ENCODE data around the gene MPC1.
"Not testable (repeated sequence)": the region's sequence is repeated elsewhere in the genome, so short reads cannot be mapped to it uniquely, and the experiment has no call there.

The MPC1 gene

DNA sequence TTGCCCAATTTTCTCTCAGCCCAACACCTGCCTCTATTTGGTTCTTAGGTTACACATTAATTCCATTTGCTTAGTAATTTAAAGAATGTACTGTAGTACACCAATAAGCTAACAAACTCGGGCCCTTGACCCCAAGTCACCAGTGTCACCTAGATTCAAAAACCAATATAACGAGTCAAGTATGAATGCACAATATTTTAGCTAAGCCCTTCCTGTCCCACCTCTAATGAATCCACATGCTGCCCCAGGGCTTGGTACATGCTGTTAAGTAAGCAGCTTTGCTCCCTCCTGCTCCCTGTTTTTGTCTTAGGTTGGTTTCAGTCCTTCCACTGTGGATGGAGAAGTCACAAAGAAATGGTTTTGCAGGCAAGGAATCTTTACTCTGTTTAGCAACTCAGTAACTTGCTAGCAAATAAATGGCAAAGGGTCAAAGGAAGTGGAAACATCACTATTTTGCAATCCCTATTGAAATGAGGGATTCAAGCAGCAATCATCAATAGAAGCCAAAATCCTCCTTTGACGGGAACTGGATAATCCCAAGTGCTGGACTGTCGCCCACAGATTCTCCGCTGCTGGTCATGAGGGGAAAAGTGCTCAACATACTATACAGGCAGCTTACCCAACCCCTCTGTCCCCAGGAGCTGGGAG is 5.0 kb upstream of the MPC1 start:
- Histone ChIP-seq H3K4me2 (ENCODE audit: low read depth, low read length) (no peak overlapping the region), H3K4me3 (ENCODE audit: low read length) (no peak overlapping the region), H2AFZ (ENCODE audit: low read length) (no peak overlapping the region), H4K20me1 (ENCODE audit: insufficient read depth, low read length) (no peaks in the 10 kb centered on the region), H3K79me2 (ENCODE audit: low read length) (no peaks in the 10 kb centered on the region), H3K27ac (ENCODE audit: low read length) (no peak overlapping the region), H3K9me3 (replicated peaks; ENCODE audit: insufficient read depth, low read length) (no peaks in the 10 kb centered on the region), H3K27me3 (replicated peaks; ENCODE audit: insufficient read depth, low read length) (no peaks in the 10 kb centered on the region), H3K9me2 (replicated peaks; ENCODE audit: insufficient read depth, low read length) (no peaks in the 10 kb centered on the region), H3F3A (ENCODE audit: insufficient read depth, low read length) (peaks cover 5% of the 10 kb centered on the region; the same call in 1 of the 2 replicates), H3K36me3 (replicated peaks; ENCODE audit: insufficient read depth, low read length) (no peaks in the 10 kb centered on the region), H3K4me1 (ENCODE audit: low read length) (no peaks in the 10 kb centered on the region), H3K9ac (ENCODE audit: low read length) (no peak overlapping the region)
- no peak for TF ChIP-seq EZH2phosphoT487 (IDR thresholded peaks at IDR 0.05; ENCODE audit: low read length)
- TF ChIP-seq EZH2 (optimal IDR thresholded peaks at IDR 0.05; ENCODE audit: low read depth, low read length): no peak
- TF ChIP-seq, protein P1, sequence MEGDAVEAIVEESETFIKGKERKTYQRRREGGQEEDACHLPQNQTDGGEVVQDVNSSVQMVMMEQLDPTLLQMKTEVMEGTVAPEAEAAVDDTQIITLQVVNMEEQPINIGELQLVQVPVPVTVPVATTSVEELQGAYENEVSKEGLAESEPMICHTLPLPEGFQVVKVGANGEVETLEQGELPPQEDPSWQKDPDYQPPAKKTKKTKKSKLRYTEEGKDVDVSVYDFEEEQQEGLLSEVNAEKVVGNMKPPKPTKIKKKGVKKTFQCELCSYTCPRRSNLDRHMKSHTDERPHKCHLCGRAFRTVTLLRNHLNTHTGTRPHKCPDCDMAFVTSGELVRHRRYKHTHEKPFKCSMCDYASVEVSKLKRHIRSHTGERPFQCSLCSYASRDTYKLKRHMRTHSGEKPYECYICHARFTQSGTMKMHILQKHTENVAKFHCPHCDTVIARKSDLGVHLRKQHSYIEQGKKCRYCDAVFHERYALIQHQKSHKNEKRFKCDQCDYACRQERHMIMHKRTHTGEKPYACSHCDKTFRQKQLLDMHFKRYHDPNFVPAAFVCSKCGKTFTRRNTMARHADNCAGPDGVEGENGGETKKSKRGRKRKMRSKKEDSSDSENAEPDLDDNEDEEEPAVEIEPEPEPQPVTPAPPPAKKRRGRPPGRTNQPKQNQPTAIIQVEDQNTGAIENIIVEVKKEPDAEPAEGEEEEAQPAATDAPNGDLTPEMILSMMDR (IDR thresholded peaks at IDR 0.05; ENCODE audit: low read length): no peak
- DNase-seq: no peak

DNA sequence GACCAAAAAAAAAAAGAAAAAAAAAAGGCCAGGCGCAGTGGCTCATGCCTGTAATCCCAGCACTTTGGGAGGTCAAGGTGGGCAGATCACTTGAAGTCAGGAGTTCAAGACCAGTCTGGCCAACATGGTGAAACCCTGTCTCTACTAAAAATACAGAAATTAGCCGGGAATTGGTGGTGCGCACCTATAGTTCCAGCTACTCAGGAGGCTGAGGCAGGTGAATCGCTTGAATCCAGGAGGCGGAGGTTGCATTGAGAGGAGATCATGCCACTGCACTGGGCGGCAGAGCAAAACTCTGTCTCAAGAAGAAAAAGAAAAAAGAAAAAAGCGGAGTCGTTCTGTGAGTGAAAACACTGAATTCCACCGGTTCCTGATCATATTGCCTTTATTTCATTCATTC is 4.4 kb upstream of the MPC1 start:
- not testable (repeated sequence) for H3K9ac ChIP-seq (ENCODE audit: low read length); H2AFZ ChIP-seq (ENCODE audit: low read length); H3K4me2 ChIP-seq (ENCODE audit: low read depth, low read length); H4K20me1 ChIP-seq (ENCODE audit: insufficient read depth, low read length); H3F3A ChIP-seq (ENCODE audit: insufficient read depth, low read length); H3K9me3 ChIP-seq (replicated peaks; ENCODE audit: insufficient read depth, low read length); DNase-seq; H3K36me3 ChIP-seq (replicated peaks; ENCODE audit: insufficient read depth, low read length); H3K27me3 ChIP-seq (replicated peaks; ENCODE audit: insufficient read depth, low read length); H3K27ac ChIP-seq (ENCODE audit: low read length); H3K4me3 ChIP-seq (ENCODE audit: low read length); H3K9me2 ChIP-seq (replicated peaks; ENCODE audit: insufficient read depth, low read length); H3K4me1 ChIP-seq (ENCODE audit: low read length); H3K79me2 ChIP-seq (ENCODE audit: low read length)

DNA sequence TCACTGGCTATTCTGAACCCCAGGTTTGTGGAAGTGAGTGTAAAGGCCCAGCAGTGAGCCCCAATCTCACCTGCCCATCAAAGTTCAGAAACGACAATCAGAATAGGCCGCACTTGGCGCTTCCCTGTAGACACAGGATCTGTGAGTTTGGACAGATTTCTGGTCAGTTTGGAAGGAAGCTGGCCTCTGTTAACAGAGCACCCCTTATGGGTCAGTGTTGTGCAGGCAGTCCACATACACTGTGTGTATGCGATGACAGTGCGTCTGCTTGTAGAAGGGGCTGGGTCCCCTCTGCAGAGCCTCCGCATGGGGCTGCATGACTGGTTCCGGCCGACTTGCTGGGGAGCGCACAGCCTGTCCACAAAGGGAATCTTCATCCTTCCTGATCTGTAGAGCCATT is 3.4 kb upstream of the MPC1 start:
- H3K4me2 ChIP-seq (ENCODE audit: low read depth, low read length): no peak overlapping the region
- no peak overlapping the region for H2AFZ ChIP-seq (ENCODE audit: low read length)
- H3K36me3 ChIP-seq (replicated peaks; ENCODE audit: insufficient read depth, low read length): no peaks in the 10 kb centered on the region
- H3K4me3 ChIP-seq (ENCODE audit: low read length): no peak overlapping the region
- no peaks in the 10 kb centered on the region for H4K20me1 ChIP-seq (ENCODE audit: insufficient read depth, low read length)
- no peak for DNase-seq
- no peaks in the 10 kb centered on the region for H3K9me3 ChIP-seq (replicated peaks; ENCODE audit: insufficient read depth, low read length)
- H3K79me2 ChIP-seq (ENCODE audit: low read length): peaks cover 9% of the 10 kb centered on the region
- H3K27ac ChIP-seq (ENCODE audit: low read length): no peak overlapping the region
- TF ChIP-seq EZH2 (optimal IDR thresholded peaks at IDR 0.05; ENCODE audit: low read depth, low read length) (no peak), EZH2phosphoT487 (IDR thresholded peaks at IDR 0.05; ENCODE audit: low read length) (no peak)
- TF ChIP-seq, protein P1 (IDR thresholded peaks at IDR 0.05; ENCODE audit: low read length): no peak
- no peaks in the 10 kb centered on the region for H3K9me2 ChIP-seq (replicated peaks; ENCODE audit: insufficient read depth, low read length)
- no peak overlapping the region for H3K9ac ChIP-seq (ENCODE audit: low read length)
- H3F3A ChIP-seq (ENCODE audit: insufficient read depth, low read length): peaks cover 5% of the 10 kb centered on the region; the same call in 1 of the 2 replicates
- no peaks in the 10 kb centered on the region for H3K27me3 ChIP-seq (replicated peaks; ENCODE audit: insufficient read depth, low read length)
- no peaks in the 10 kb centered on the region for H3K4me1 ChIP-seq (ENCODE audit: low read length)

DNA sequence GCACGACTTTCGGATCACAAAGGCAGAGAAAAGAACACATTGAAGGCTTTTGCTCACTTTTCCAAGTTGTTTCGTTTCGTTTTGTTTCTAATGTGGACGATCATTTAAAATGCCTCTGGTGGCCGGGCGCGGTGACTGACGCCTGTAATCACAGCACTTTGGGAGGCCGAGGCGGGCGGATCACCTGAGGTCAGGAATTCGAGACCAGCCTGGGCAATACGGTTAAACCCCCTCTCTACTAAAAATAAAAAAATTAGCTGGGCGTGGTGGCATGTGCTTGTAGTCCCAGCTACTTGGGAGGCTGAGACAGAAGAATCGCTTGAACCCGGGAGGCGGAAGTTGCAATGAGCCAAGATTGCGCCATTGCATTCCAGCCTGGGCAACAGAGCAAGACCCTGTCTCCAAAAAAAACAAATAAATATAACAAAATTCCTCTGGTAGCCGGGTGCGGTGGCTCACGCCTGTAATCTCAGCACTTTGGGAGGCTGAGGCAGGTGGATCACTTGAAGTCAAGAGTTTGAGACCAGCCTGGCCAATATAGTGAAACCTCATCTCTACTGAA is 1.1 kb upstream of the MPC1 start:
- not testable (repeated sequence) for H3K36me3 ChIP-seq (replicated peaks; ENCODE audit: insufficient read depth, low read length); H3K27me3 ChIP-seq (replicated peaks; ENCODE audit: insufficient read depth, low read length); H3K9me2 ChIP-seq (replicated peaks; ENCODE audit: insufficient read depth, low read length); H3K4me1 ChIP-seq (ENCODE audit: low read length); H4K20me1 ChIP-seq (ENCODE audit: insufficient read depth, low read length); H3K9me3 ChIP-seq (replicated peaks; ENCODE audit: insufficient read depth, low read length); H3F3A ChIP-seq (ENCODE audit: insufficient read depth, low read length)
- TF ChIP-seq, protein P1 (IDR thresholded peaks at IDR 0.05; ENCODE audit: low read length): peak; percentile 9
- peak overlapping the region; percentile 68; the same call in 1 of the 2 replicates for H3K4me2 ChIP-seq (ENCODE audit: low read depth, low read length)
- peak overlapping the region; percentile 30; the same call in 1 of the 2 replicates for H2AFZ ChIP-seq (ENCODE audit: low read length)
- H3K79me2 ChIP-seq (ENCODE audit: low read length): peaks cover 31% of the 10 kb centered on the region
- H3K4me3 ChIP-seq (ENCODE audit: low read length): peak overlapping the region; percentile 69
- peak; percentile 66 for DNase-seq
- peak overlapping the region; percentile 71 for H3K9ac ChIP-seq (ENCODE audit: low read length)
- peak overlapping the region; percentile 89 for H3K27ac ChIP-seq (ENCODE audit: low read length)
